Mesendoderm (in vitro differentiated cells): Measurements from ENCODE around the gene MMP10.

Source experiments
- DNase-seq: peaks from one replicate; pipeline ENCODE4 v3.0.0; 2013
- H2AK5ac ChIP-seq: 2 replicates; pipeline ENCODE4 v1.6.1; 2013; ENCODE audit warnings: low read length, inconsistent platforms
- H2BK120ac ChIP-seq: 2 replicates; pipeline ENCODE4 v1.6.1; 2013; ENCODE audit warnings: low read depth, mild to moderate bottlenecking, low read length, moderate library complexity, mixed read lengths
- H2BK15ac ChIP-seq: replicated peaks from 2 replicates; pipeline ENCODE4 v1.6.1; 2013; ENCODE audit warnings: low read depth, mild to moderate bottlenecking, moderate library complexity
- H2BK5ac ChIP-seq: 2 replicates; pipeline ENCODE4 v1.6.1; 2013; ENCODE audit warnings: low read length, inconsistent platforms
- H3K18ac ChIP-seq: 2 replicates; pipeline ENCODE4 v1.6.1; 2013; ENCODE audit warnings: mild to moderate bottlenecking, low read length, mixed read lengths
- H3K23ac ChIP-seq: one replicate; pipeline ENCODE4 v1.6.1; 2013; ENCODE audit warnings: low read length
- H3K27ac ChIP-seq: 2 replicates; pipeline ENCODE4 v1.5.1; 2013; ENCODE audit warnings: low read depth, mild to moderate bottlenecking, inconsistent platforms, low read length, moderate library complexity
- H3K27me3 ChIP-seq: 2 replicates; pipeline ENCODE4 v1.6.1; 2013; ENCODE audit warnings: low read length, control low read depth, mild to moderate bottlenecking, inconsistent platforms; ENCODE audit not compliant: insufficient read depth, poor library complexity
- H3K36me3 ChIP-seq: 2 replicates; pipeline ENCODE4 v1.6.1; 2013; ENCODE audit warnings: low read length, inconsistent platforms; ENCODE audit not compliant: control insufficient read depth, insufficient read depth
- H3K4ac ChIP-seq: one replicate; pipeline ENCODE4 v1.6.1; 2013; ENCODE audit warnings: low read depth, mild to moderate bottlenecking, low read length, moderate library complexity
- H3K4me1 ChIP-seq: 2 replicates; pipeline ENCODE4 v1.6.1; 2013; ENCODE audit warnings: low read depth, low read length, inconsistent platforms; ENCODE audit not compliant: control insufficient read depth
- H3K4me2 ChIP-seq: 2 replicates; pipeline ENCODE4 v1.6.1; 2013; ENCODE audit warnings: low read length
- H3K4me3 ChIP-seq: 2 replicates; pipeline ENCODE4 v1.5.1; 2013; ENCODE audit warnings: mild to moderate bottlenecking, low read length
- H3K56ac ChIP-seq: one replicate; pipeline ENCODE4 v1.6.1; 2013; ENCODE audit warnings: low read length
- H3K79me1 ChIP-seq: 2 replicates; pipeline ENCODE4 v1.6.1; 2013; ENCODE audit warnings: low read length, inconsistent platforms
- H3K79me2 ChIP-seq: 2 replicates; pipeline ENCODE4 v1.6.1; 2013; ENCODE audit warnings: mild to moderate bottlenecking, low read length; ENCODE audit not compliant: control insufficient read depth, insufficient read depth
- H3K9ac ChIP-seq: 2 replicates; pipeline ENCODE4 v1.6.1; 2013; ENCODE audit warnings: low read length, inconsistent platforms
- H4K5ac ChIP-seq: one replicate; pipeline ENCODE4 v1.6.1; 2013; ENCODE audit warnings: low read length
- H4K8ac ChIP-seq: one replicate; pipeline ENCODE4 v1.6.1; 2013; ENCODE audit warnings: low read depth, mild to moderate bottlenecking, control low read depth, low read length, moderate library complexity
- WGBS: extraction: QIAGEN DNeasy Blood & Tissue Kit; methylation state at CpG from one replicate; pipeline ENCODE4 v1.1.7; 2013; ENCODE audit warnings: low lambda C conversion rate, missing lambda C conversion rate; ENCODE audit not compliant: insufficient coverage; ENCODE audit errors: extremely low coverage; 5-methylcytosine and 5-hydroxymethylcytosine counted together

Gene MMP10

GRCh38 chr11:102799681-102800340 lies 19.4 kb upstream of the MMP10 start:
- WGBS: no CpG with 5 or more reads among the region's 6 CpGs
- Histone ChIP-seq H4K8ac (no peak overlapping the region), H3K79me2 (no peaks in the 10 kb centered on the region), H3K36me3 (no peaks in the 10 kb centered on the region), H2BK5ac (no peak overlapping the region), H3K18ac (no peak overlapping the region), H3K56ac (no peak overlapping the region), H3K9ac (no peak overlapping the region), H3K23ac (no peak overlapping the region), H2BK15ac (no peak overlapping the region), H3K27ac (no peak overlapping the region), H4K5ac (no peak overlapping the region), H2AK5ac (no peak overlapping the region), H3K27me3 (no peaks in the 10 kb centered on the region), H3K4me3 (no peak overlapping the region), H3K4me1 (no peaks in the 10 kb centered on the region), H3K4me2 (no peak overlapping the region), H2BK120ac (no peak overlapping the region), H3K4ac (no peak overlapping the region), H3K79me1 (no peaks in the 10 kb centered on the region)
- no peak for DNase-seq

- no peak within 1 kb of the TSS for H3K4ac ChIP-seq
- no peak within 1 kb of the TSS for H3K9ac ChIP-seq
- no peak within 1 kb of the TSS for H3K23ac ChIP-seq
- H3K18ac ChIP-seq: no peak within 1 kb of the TSS
- H2AK5ac ChIP-seq: no peak within 1 kb of the TSS
- WGBS: no CpG with 5 or more reads among the region's 7 CpGs
- no peaks in the 10 kb centered on the region for H3K36me3 ChIP-seq
- no peak within 1 kb of the TSS for H3K27ac ChIP-seq
- no peak within 1 kb of the TSS for H2BK15ac ChIP-seq
- no peak within 1 kb of the TSS for H3K56ac ChIP-seq
- H4K8ac ChIP-seq: no peak within 1 kb of the TSS
- H3K4me2 ChIP-seq: no peak within 1 kb of the TSS
- H2BK5ac ChIP-seq: no peak within 1 kb of the TSS
- no peaks in the 10 kb centered on the region for H3K27me3 ChIP-seq
- no peaks in the 10 kb centered on the region for H3K79me1 ChIP-seq
- no peak within 1 kb of the TSS for H3K4me3 ChIP-seq
- no peak within 1 kb of the TSS for H4K5ac ChIP-seq
- H2BK120ac ChIP-seq: no peak within 1 kb of the TSS
- no peaks in the 10 kb centered on the region for H3K4me1 ChIP-seq
- DNase-seq: no peak
- H3K79me2 ChIP-seq: no peaks in the 10 kb centered on the region
These were observed 17.8 kb upstream of the MMP10 start, which contains the start of gene MMP1 for GRCh38 chr11:102798012-102798746. TSS of gene MMP1 (minus strand) at chr11:102798160. CDS start at chr11:102798092, 68 bp downstream.

GRCh38 chr11:102794382-102794781 lies 14.0 kb upstream of the MMP10 start:
- Histone ChIP-seq H3K4me1 (no peaks in the 10 kb centered on the region), H3K36me3 (no peaks in the 10 kb centered on the region), H3K56ac (no peak overlapping the region), H2AK5ac (no peak overlapping the region), H4K5ac (no peak overlapping the region), H2BK15ac (no peak overlapping the region), H3K79me2 (no peaks in the 10 kb centered on the region), H3K23ac (no peak overlapping the region), H3K4me2 (no peak overlapping the region), H3K27me3 (no peaks in the 10 kb centered on the region), H3K9ac (no peak overlapping the region), H2BK5ac (no peak overlapping the region), H3K27ac (no peak overlapping the region), H3K4me3 (no peak overlapping the region), H3K4ac (no peak overlapping the region), H2BK120ac (no peak overlapping the region), H3K79me1 (no peaks in the 10 kb centered on the region), H3K18ac (no peak overlapping the region), H4K8ac (no peak overlapping the region)
- peak; percentile 94 for DNase-seq

DNA sequence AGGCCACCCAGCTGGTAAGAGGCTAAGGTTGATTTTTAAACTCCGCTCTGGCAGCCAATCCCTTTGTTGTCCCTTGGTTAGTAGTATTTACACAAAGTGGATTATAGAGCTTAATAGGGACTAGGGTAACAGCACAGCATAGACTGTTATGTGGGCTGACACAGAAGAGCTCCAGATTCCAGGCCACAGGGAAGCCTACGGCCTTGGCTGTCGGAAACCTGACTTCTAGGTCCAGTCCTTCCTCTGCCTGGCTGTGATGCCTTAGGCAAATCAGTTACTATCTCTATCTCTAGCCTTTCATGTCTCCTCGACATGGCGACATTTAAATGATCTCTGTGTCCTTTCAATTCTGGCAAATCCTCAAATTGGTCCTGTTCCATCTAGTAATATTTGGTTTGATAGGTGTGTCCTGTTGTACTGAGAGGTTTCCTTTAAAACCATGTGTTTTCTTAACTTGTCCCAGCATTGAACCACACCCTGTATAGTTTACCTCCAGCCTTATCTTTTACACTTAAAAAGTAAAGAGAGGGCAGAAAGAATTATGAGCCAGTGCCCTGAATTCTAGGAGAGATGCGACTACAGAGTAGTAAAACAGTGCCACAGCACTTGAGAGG lies 13.4 kb upstream of the MMP10 start:
- Histone ChIP-seq H3K4ac (no peak overlapping the region), H3K18ac (no peak overlapping the region), H3K23ac (no peak overlapping the region), H2BK15ac (no peak overlapping the region), H3K79me2 (no peaks in the 10 kb centered on the region), H3K9ac (no peak overlapping the region), H3K27me3 (no peaks in the 10 kb centered on the region), H2AK5ac (no peak overlapping the region), H4K8ac (no peak overlapping the region), H2BK5ac (no peak overlapping the region), H2BK120ac (no peak overlapping the region), H3K79me1 (no peaks in the 10 kb centered on the region), H3K4me3 (no peak overlapping the region), H4K5ac (no peak overlapping the region), H3K27ac (no peak overlapping the region), H3K4me2 (no peak overlapping the region), H3K36me3 (no peaks in the 10 kb centered on the region), H3K56ac (no peak overlapping the region), H3K4me1 (no peaks in the 10 kb centered on the region)
- no peak for DNase-seq
- WGBS: no CpG with 5 or more reads among the region's 6 CpGs

GRCh38 chr11:102792604-102793003 lies 12.2 kb upstream of the MMP10 start:
- Histone ChIP-seq H3K36me3 (no peaks in the 10 kb centered on the region), H4K5ac (no peak overlapping the region), H3K4ac (no peak overlapping the region), H2BK15ac (no peak overlapping the region), H3K27me3 (no peaks in the 10 kb centered on the region), H2AK5ac (no peak overlapping the region), H3K27ac (no peak overlapping the region), H3K18ac (no peak overlapping the region), H3K4me3 (no peak overlapping the region), H2BK120ac (no peak overlapping the region), H3K56ac (no peak overlapping the region), H3K79me1 (no peaks in the 10 kb centered on the region), H3K4me1 (no peaks in the 10 kb centered on the region), H3K23ac (no peak overlapping the region), H3K4me2 (no peak overlapping the region), H4K8ac (no peak overlapping the region), H2BK5ac (no peak overlapping the region), H3K9ac (no peak overlapping the region), H3K79me2 (no peaks in the 10 kb centered on the region)
- WGBS: no CpG with 5 or more reads among the region's 5 CpGs
- no peak for DNase-seq
